PC-9 (cell line): ENCODE measurements around the gene PARS2. TPM values are rescaled to one million over a fixed set of nuclear protein-coding genes. Genes with fewer than 3 reads are reported as not detected.

Experiments
- BruUV-seq: library from RNA; stranded (reverse); fragments of 400-500 nt; replicated peaks from 2 replicates; lab custom pipeline; 2021; lab: Mats Ljungman, UMichigan
- CTCF ChIA-PET: fragments of 300-600 bp; sonication (Branson Sonifier 250); formaldehyde crosslinking; loops from one replicate; lab custom pipeline; 2022; ENCODE audit warnings: antibody characterized with exemption; lab: Charles Lee
- POLR2A ChIA-PET: fragments of 300-600 bp; sonication (Branson Sonifier 250); formaldehyde crosslinking; loops from one replicate; lab custom pipeline; 2022; ENCODE audit warnings: antibody characterized with exemption; ENCODE audit not compliant: unreplicated experiment; lab: Charles Lee
- DNase-seq, 2 experiments: peaks; one replicate each; pipeline versions ENCODE4 v3.0.0 to v3.0.0-alpha.2; 2015 to 2022; ENCODE audit warnings: mixed read lengths in 1 of 2
- H2AFZ ChIP-seq: fragments of 200-600 bp; sonication (generic); 2 replicates; pipeline ENCODE4 v1.8.1; 2017; ENCODE audit warnings: antibody characterized with exemption
- H3F3A ChIP-seq: fragments of 200-600 bp; sonication (generic); 2 replicates; pipeline ENCODE4 v1.8.1; 2017; ENCODE audit warnings: antibody characterized with exemption, mild to moderate bottlenecking, low read depth; ENCODE audit not compliant: insufficient read depth
- H3K27ac ChIP-seq: fragments of 200-600 bp; sonication (generic); 2 replicates; pipeline ENCODE4 v1.6.1; 2016; ENCODE audit warnings: mixed run types
- H3K27me3 ChIP-seq: fragments of 200-600 bp; sonication (generic); 2 replicates; pipeline ENCODE4 v1.6.1; 2016; ENCODE audit warnings: low read depth, mixed run types; ENCODE audit not compliant: insufficient read depth
- H3K36me3 ChIP-seq: fragments of 200-600 bp; sonication (generic); 2 replicates; pipeline ENCODE4 v1.6.1; 2016; ENCODE audit warnings: low read depth, mixed run types
- H3K4me1 ChIP-seq: fragments of 200-600 bp; sonication (generic); replicated peaks from 2 replicates; pipeline ENCODE4 v1.6.1; 2016; ENCODE audit warnings: mixed run types; ENCODE audit not compliant: insufficient read depth
- H3K4me2 ChIP-seq: fragments of 200-600 bp; sonication (generic); 2 replicates; pipeline ENCODE4 v1.6.1; 2017; ENCODE audit warnings: mixed run types
- H3K4me3 ChIP-seq: fragments of 200-600 bp; sonication (generic); 2 replicates; pipeline ENCODE4 v1.6.1; 2016; ENCODE audit warnings: mixed run types
- H3K79me2 ChIP-seq: fragments of 200-600 bp; sonication (generic); 2 replicates; pipeline ENCODE4 v1.6.1; 2017; ENCODE audit warnings: low read depth, mixed run types
- H3K9me2 ChIP-seq: fragments of 200-600 bp; sonication (generic); 2 replicates; pipeline ENCODE4 v1.8.1; 2017; ENCODE audit warnings: mild to moderate bottlenecking; ENCODE audit not compliant: insufficient read depth
- H3K9me3 ChIP-seq: fragments of 200-600 bp; sonication (generic); 2 replicates; pipeline ENCODE4 v1.8.1; 2016; ENCODE audit warnings: low read depth; ENCODE audit not compliant: insufficient read depth
- H4K20me1 ChIP-seq: fragments of 200-600 bp; sonication (generic); 2 replicates; pipeline ENCODE4 v1.8.1; 2017; ENCODE audit not compliant: insufficient read depth
- EZH2 ChIP-seq: fragments of 200-600 bp; sonication (generic); IDR thresholded peaks from 2 replicates; pipeline ENCODE4 v1.8.0; 2017; ENCODE audit warnings: antibody characterized with exemption, low read depth
- intact Hi-C: fragments of 100-400 bp; cut with micrococcal nuclease; formaldehyde crosslinking; loops from one replicate; pipeline ENCODE4 v1.10.0; 2022; ENCODE audit not compliant: unreplicated experiment
- total RNA-seq: library from RNA; stranded (reverse); gene quantifications from 2 replicates; pipeline ENCODE4 v1.2.3, GENCODE V29; 2021
- TF ChIP-seq, protein P1 (sequence below): fragments of 200-600 bp; sonication (generic); conservative IDR thresholded peaks from 2 replicates; pipeline ENCODE4 v1.6.1; 2017; ENCODE audit warnings: mixed run types, antibody characterized with exemption, mild to moderate bottlenecking, moderate library complexity

PARS2 gene
- total RNA-seq, 1 experiment from 2014 or later = 13.4 TPM

DNA sequence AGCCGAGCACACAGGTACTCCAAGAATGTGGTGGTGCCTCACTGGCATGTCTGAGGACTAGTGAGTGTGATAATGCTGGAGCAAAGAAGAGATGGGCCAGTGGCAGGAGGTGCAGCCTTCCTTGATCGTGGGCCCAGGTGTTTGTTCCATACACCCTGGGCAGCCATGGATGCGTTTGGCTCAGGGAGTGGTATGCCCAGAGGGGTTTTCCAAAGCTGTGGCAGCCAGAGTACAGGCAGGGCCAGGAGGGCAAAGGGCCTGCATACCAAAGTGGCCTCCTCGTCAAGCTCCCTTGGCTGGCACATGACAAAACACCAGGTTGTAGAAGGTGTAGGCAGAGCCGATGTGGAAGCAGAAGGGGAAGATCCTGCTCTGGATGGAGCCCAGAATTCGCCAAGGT is 19.0 kb downstream of the PARS2 start:
- Histone ChIP-seq H3K27me3 (no peaks in the 10 kb centered on the region), H3K79me2 (no peaks in the 10 kb centered on the region), H4K20me1 (no peaks in the 10 kb centered on the region; the same call in 1 of the 2 replicates), H3K36me3 (peaks cover 3% of the 10 kb centered on the region; the same call in 1 of the 2 replicates), H3K4me1 (peaks cover 11% of the 10 kb centered on the region), H2AFZ (no peak overlapping the region), H3K9me3 (no peaks in the 10 kb centered on the region), H3K4me3 (no peak overlapping the region), H3K27ac (no peak overlapping the region), H3K9me2 (no peaks in the 10 kb centered on the region), H3F3A (peaks cover 8% of the 10 kb centered on the region; the same call in 1 of the 2 replicates), H3K4me2 (peak overlapping the region; percentile 5)
- intact Hi-C loops = no loop called here
- CTCF ChIA-PET = no interaction called here
- POLR2A ChIA-PET = interaction anchor here (0.6 kb wide), 1 partner anchor 126 kb away, joined by 8 read pairs; no protein-coding TSS in a partner anchor
- no peak for TF ChIP-seq EZH2
- TF ChIP-seq, protein P1, sequence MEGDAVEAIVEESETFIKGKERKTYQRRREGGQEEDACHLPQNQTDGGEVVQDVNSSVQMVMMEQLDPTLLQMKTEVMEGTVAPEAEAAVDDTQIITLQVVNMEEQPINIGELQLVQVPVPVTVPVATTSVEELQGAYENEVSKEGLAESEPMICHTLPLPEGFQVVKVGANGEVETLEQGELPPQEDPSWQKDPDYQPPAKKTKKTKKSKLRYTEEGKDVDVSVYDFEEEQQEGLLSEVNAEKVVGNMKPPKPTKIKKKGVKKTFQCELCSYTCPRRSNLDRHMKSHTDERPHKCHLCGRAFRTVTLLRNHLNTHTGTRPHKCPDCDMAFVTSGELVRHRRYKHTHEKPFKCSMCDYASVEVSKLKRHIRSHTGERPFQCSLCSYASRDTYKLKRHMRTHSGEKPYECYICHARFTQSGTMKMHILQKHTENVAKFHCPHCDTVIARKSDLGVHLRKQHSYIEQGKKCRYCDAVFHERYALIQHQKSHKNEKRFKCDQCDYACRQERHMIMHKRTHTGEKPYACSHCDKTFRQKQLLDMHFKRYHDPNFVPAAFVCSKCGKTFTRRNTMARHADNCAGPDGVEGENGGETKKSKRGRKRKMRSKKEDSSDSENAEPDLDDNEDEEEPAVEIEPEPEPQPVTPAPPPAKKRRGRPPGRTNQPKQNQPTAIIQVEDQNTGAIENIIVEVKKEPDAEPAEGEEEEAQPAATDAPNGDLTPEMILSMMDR = no peak
- no TSS peak for BruUV-seq
- DNase-seq = peak; percentile 47 to 51

DNA sequence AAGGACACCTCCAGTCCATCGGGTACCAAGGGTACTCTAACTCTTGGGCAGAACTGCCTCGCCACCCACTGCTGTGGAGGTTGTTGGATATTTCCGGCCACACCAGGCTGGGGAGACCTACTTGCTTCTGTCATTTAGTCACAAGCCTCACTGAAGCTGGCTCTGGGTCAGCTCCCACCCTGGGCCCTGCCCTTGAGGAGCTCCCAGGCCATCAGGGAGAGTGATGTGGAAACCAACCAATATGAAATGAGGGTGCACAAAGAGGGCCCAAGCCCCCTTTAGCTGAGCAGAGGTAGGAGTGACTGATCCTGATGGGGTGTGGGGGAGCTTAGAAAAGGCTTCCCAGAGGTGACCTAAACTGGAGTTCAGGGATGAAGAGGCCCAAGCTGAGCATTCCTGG is 19.6 kb downstream of the PARS2 start:
- Histone ChIP-seq H3F3A (peaks cover 8% of the 10 kb centered on the region; the same call in 1 of the 2 replicates), H3K4me3 (no peak overlapping the region), H3K4me2 (no peak overlapping the region), H3K9me2 (no peaks in the 10 kb centered on the region), H3K27me3 (no peaks in the 10 kb centered on the region), H3K4me1 (peaks cover 11% of the 10 kb centered on the region), H4K20me1 (no peaks in the 10 kb centered on the region; the same call in 1 of the 2 replicates), H3K9me3 (no peaks in the 10 kb centered on the region), H3K27ac (no peak overlapping the region), H3K79me2 (no peaks in the 10 kb centered on the region), H2AFZ (no peak overlapping the region), H3K36me3 (peaks cover 3% of the 10 kb centered on the region; the same call in 1 of the 2 replicates)
- no peak for TF ChIP-seq EZH2
- TF ChIP-seq, protein P1 = no peak
- no TSS peak for BruUV-seq
- POLR2A ChIA-PET = interaction anchor here (0.6 kb wide), 1 partner anchor 127 kb away, joined by 8 read pairs; no protein-coding TSS in a partner anchor
- intact Hi-C loops = no loop called here
- DNase-seq = no peak
- CTCF ChIA-PET = interaction anchor here (0.5 kb wide), 1 partner anchor 805 kb away, joined by 3 read pairs; no protein-coding TSS in a partner anchor

DNA sequence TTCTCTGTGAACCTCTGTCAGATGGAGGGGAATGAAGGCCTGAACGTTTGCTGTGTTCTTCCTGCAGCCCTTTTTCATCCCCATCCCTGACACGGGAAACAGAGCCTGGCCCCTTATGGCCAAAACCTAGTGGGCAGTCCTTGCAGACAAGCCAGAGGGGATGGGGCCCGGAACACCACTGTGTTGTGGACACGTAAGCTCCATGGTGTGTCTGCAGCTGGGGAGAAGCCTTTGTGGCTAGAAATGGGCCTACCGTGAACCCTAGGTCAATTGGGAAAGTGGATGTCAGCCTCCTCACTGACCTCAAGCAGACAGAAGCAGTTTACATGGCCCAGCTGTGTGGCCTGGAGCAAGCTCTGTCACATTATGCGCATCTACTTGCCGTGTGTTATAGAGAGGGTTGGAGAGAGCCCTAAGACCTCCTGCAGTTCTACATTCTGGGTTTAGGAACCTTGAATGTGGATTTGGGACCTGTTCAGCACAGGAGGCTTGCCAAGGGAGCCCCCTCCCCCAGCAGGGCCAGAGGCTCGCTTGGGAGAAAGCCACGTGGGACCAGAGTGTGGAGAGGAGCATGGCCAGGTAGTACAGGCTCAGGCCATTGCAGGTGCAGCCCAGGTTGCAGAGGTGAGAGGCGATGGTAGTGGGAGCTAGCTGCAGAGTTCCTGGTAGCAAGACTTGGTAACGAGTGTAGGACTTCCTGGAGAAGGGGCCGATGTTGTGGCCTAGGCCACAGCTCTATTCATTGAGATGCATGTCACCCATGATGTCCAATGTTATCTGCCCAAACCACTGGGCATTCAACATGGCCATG is 20.7 kb downstream of the PARS2 start:
- intact Hi-C loops = no loop called here
- peaks cover 11% of the 10 kb centered on the region for H3K4me1 ChIP-seq
- H3K9me3 ChIP-seq = no peaks in the 10 kb centered on the region
- DNase-seq = no peak
- H3K79me2 ChIP-seq = no peaks in the 10 kb centered on the region
- no peak overlapping the region for H3K4me3 ChIP-seq
- H3K4me2 ChIP-seq = no peak overlapping the region
- H3K27me3 ChIP-seq = no peaks in the 10 kb centered on the region
- ChIA-PET CTCF (interaction anchor here (0.7 kb wide), 1 partner anchor 704 kb away, joined by 3 read pairs; no protein-coding TSS in a partner anchor), POLR2A (interaction anchor here (0.6 kb wide), 1 partner anchor 701 kb away, joined by 3 read pairs; no protein-coding TSS in a partner anchor)
- peaks cover 7% of the 10 kb centered on the region; the same call in 1 of the 2 replicates for H3K36me3 ChIP-seq
- H2AFZ ChIP-seq = no peak overlapping the region
- no peak for TF ChIP-seq EZH2
- TF ChIP-seq, protein P1 = no peak
- no peaks in the 10 kb centered on the region for H3K9me2 ChIP-seq
- no TSS peak for BruUV-seq
- peaks cover 8% of the 10 kb centered on the region; the same call in 1 of the 2 replicates for H3F3A ChIP-seq
- H4K20me1 ChIP-seq = no peaks in the 10 kb centered on the region; the same call in 1 of the 2 replicates
- no peak overlapping the region for H3K27ac ChIP-seq
